ENCODE results near the gene NRXN2.

Gene NRXN2

GRCh38 chr11:64627371-64627770 lies 95.6 kb downstream of the NRXN2 start:
- ChIA-PET POLR2A (ENCODE audit: low non-redundant PET) (no interaction called here), CTCF (no interaction called here)
- TF ChIP-seq CTCF (conservative IDR thresholded peaks at IDR 0.05; ENCODE audit: low read depth): no peak
- no peak overlapping the region for H3K27ac ChIP-seq
- no peak for DNase-seq (ENCODE audit: low spot score)

GRCh38 chr11:64626637-64627036 lies 96.4 kb downstream of the NRXN2 start:
- ChIA-PET CTCF (no interaction called here), POLR2A (ENCODE audit: low non-redundant PET) (no interaction called here)
- no peak overlapping the region for H3K27ac ChIP-seq
- no peak for TF ChIP-seq CTCF (conservative IDR thresholded peaks at IDR 0.05; ENCODE audit: low read depth)
- DNase-seq (ENCODE audit: low spot score): no peak

GRCh38 chr11:64624883-64625481 lies 98.0 kb downstream of the NRXN2 start:
- POLR2A ChIA-PET (ENCODE audit: low non-redundant PET): no interaction called here
- DNase-seq (ENCODE audit: low spot score): no peak
- no peak overlapping the region for H3K27ac ChIP-seq
- TF ChIP-seq CTCF (conservative IDR thresholded peaks at IDR 0.05; ENCODE audit: low read depth): no peak
- CTCF ChIA-PET: no interaction called here

- POLR2A ChIA-PET (ENCODE audit: low non-redundant PET): no interaction called here
These were observed 100.3 kb downstream of the NRXN2 start for GRCh38 chr11:64622681-64623080.

GRCh38 chr11:64621283-64622019 lies 101.5 kb downstream of the NRXN2 start:
- ChIA-PET CTCF (no interaction called here), POLR2A (ENCODE audit: low non-redundant PET) (interaction anchor here (0.7 kb wide), 1 partner anchor 50 kb away, joined by 3 read pairs; no protein-coding TSS in a partner anchor)
- no peak for DNase-seq (ENCODE audit: low spot score)
- no peak for TF ChIP-seq CTCF (conservative IDR thresholded peaks at IDR 0.05; ENCODE audit: low read depth)
- H3K27ac ChIP-seq: no peak overlapping the region

More at GRCh38 chr11:64622681-64623080, 100.3 kb downstream of the NRXN2 start:
- TF ChIP-seq CTCF (conservative IDR thresholded peaks at IDR 0.05; ENCODE audit: low read depth): no peak
- DNase-seq (ENCODE audit: low spot score): no peak
- CTCF ChIA-PET: no interaction called here
- H3K27ac ChIP-seq: no peak overlapping the region

- POLR2A ChIA-PET (ENCODE audit: low non-redundant PET): no interaction called here
- no peak for DNase-seq (ENCODE audit: low spot score)
These were observed 102.5 kb downstream of the NRXN2 start for GRCh38 chr11:64620381-64620971.

More at GRCh38 chr11:64620381-64620971, 102.5 kb downstream of the NRXN2 start:
- CTCF ChIA-PET: interaction anchor here (0.6 kb wide), 1 partner anchor 179 kb away, joined by 4 read pairs; no protein-coding TSS in a partner anchor
- no peak for TF ChIP-seq CTCF (conservative IDR thresholded peaks at IDR 0.05; ENCODE audit: low read depth)
- H3K27ac ChIP-seq: no peak overlapping the region

All from RWPE1 (cell line).